CD8-positive, alpha-beta memory T cell (primary cell): ENCODE results near the gene SRRD. TPM values are rescaled to one million over a fixed set of nuclear protein-coding genes. Genes with fewer than 3 reads are reported as not detected.

Experiments
- CTCF ChIA-PET: fragments of 350-600 bp; sonication (Branson Sonifier 250); formaldehyde crosslinking; loops from one replicate; lab custom pipeline; 2021; ENCODE audit warnings: antibody characterized with exemption; lab: Charles Lee
- POLR2A ChIA-PET: fragments of 350-600 bp; sonication (Branson Sonifier 250); formaldehyde crosslinking; loops from one replicate; lab custom pipeline; 2021; ENCODE audit warnings: antibody characterized with exemption; lab: Charles Lee
- DNase-seq, 5 donors: peaks; one replicate each; pipeline versions ENCODE4 v3.0.0 to v3.0.0-alpha.2; 2020 to 2022; ENCODE audit warnings: mixed read lengths in 1 of 5
- H3K27ac ChIP-seq: one replicate; pipeline ENCODE4 v1.7.0; 2013; ENCODE audit warnings: low read depth, mild to moderate bottlenecking, low read length, moderate library complexity
- H3K27me3 ChIP-seq: 2 replicates; pipeline ENCODE4 v1.7.0; 2013; ENCODE audit warnings: low read length, mild to moderate bottlenecking; ENCODE audit not compliant: insufficient read depth, poor library complexity, severe bottlenecking
- H3K36me3 ChIP-seq: 2 replicates; pipeline ENCODE4 v1.7.0; 2013; ENCODE audit warnings: mild to moderate bottlenecking, low read length, moderate library complexity; ENCODE audit not compliant: insufficient read depth
- H3K4me1 ChIP-seq: 2 replicates; pipeline ENCODE4 v1.7.0; 2013; ENCODE audit warnings: mild to moderate bottlenecking, low read length, moderate library complexity; ENCODE audit not compliant: insufficient read depth
- H3K4me3 ChIP-seq: 2 replicates; pipeline ENCODE4 v1.7.0; 2013; ENCODE audit warnings: mild to moderate bottlenecking, low read length
- H3K9me3 ChIP-seq: 2 replicates; pipeline ENCODE4 v1.7.0; 2013; ENCODE audit warnings: mild to moderate bottlenecking, low read length
- H3K27ac Mint-ChIP-seq, 8 donors: one replicate each; pipeline ENCODE4 v1.8.0; 2020 to 2021; ENCODE audit warnings: mixed read lengths in 8 of 8, mild to moderate bottlenecking in 6 of 8, inconsistent platforms in 3 of 8, moderate library complexity in 3 of 8
- H3K27me3 Mint-ChIP-seq, 2 donors: one replicate each; pipeline ENCODE4 v1.8.0; 2020 to 2021; ENCODE audit warnings: mixed read lengths in 2 of 2, mild to moderate bottlenecking in 1 of 2, moderate library complexity in 1 of 2
- H3K36me3 Mint-ChIP-seq, 3 donors: one replicate each; pipeline ENCODE4 v1.8.0; 2020 to 2021; ENCODE audit warnings: mixed read lengths in 3 of 3, inconsistent platforms in 1 of 3, mild to moderate bottlenecking in 1 of 3
- H3K4me1 Mint-ChIP-seq, 3 donors: one replicate each; pipeline ENCODE4 v1.8.0; 2020 to 2021; ENCODE audit warnings: mixed read lengths in 3 of 3, inconsistent platforms in 1 of 3, mild to moderate bottlenecking in 1 of 3
- H3K4me3 Mint-ChIP-seq, 7 donors: one replicate each; pipeline ENCODE4 v1.8.0; 2020 to 2021; ENCODE audit warnings: mixed read lengths in 7 of 7, mild to moderate bottlenecking in 6 of 7, moderate library complexity in 4 of 7, inconsistent platforms in 2 of 7
- H3K9me3 Mint-ChIP-seq, 5 donors: one replicate each; pipeline ENCODE4 v1.8.0; 2020 to 2022; ENCODE audit warnings: mixed read lengths in 5 of 5, mild to moderate bottlenecking in 3 of 5, moderate library complexity in 2 of 5, inconsistent platforms in 1 of 5
- polyA plus RNA-seq: library from polyadenylated mRNA; unstranded; fragments of 300-500 nt; fragmentation: Illumina TruSeq; gene quantifications from one replicate; pipeline ENCODE4 v1.2.3, GENCODE V29; 2021
- total RNA-seq, 2 experiments: library from RNA; stranded (reverse); gene quantifications; one replicate each; pipeline ENCODE4 v1.2.3, GENCODE V29; 2021

The SRRD gene
- total and polyA plus RNA-seq, 3 experiments from 2014 or later = 28.5 to 33.3 (median 32.8) TPM

GRCh38 chr22:26442086-26442756 lies 41.5 kb upstream of the SRRD start:
- no peaks in the 10 kb centered on the region for H3K4me1 ChIP-seq
- no peak overlapping the region for H3K4me3 Mint-ChIP-seq
- peak overlapping the region in 3 of 8 donors; percentile 17 to 38 (median 29) for H3K27ac Mint-ChIP-seq
- no peaks in the 10 kb centered on the region for H3K27me3 ChIP-seq
- H3K36me3 Mint-ChIP-seq = peaks cover 0 to 34% (median 6%) of the 10 kb centered on the region in 3 donors
- H3K9me3 ChIP-seq = no peaks in the 10 kb centered on the region
- ChIA-PET POLR2A (no interaction called here), CTCF (no interaction called here)
- no peak for DNase-seq
- no peak overlapping the region for H3K4me3 ChIP-seq
- H3K4me1 Mint-ChIP-seq = peaks cover 2 to 9% (median 2%) of the 10 kb centered on the region in 3 donors
- H3K27ac ChIP-seq = no peak overlapping the region
- no peaks in the 10 kb centered on the region for H3K9me3 Mint-ChIP-seq
- no peaks in the 10 kb centered on the region for H3K36me3 ChIP-seq
- H3K27me3 Mint-ChIP-seq = no peaks in the 10 kb centered on the region

GRCh38 chr22:26443901-26444690 lies 39.6 kb upstream of the SRRD start:
- Mint-ChIP-seq H3K27me3 (no peaks in the 10 kb centered on the region), H3K9me3 (no peaks in the 10 kb centered on the region), H3K4me3 (no peak overlapping the region), H3K36me3 (peaks cover 0 to 29% (median 6%) of the 10 kb centered on the region in 3 donors), H3K4me1 (peaks cover 0 to 4% (median 0%) of the 10 kb centered on the region in 3 donors), H3K27ac (no peak overlapping the region)
- Histone ChIP-seq H3K9me3 (no peaks in the 10 kb centered on the region), H3K36me3 (no peaks in the 10 kb centered on the region), H3K4me1 (no peaks in the 10 kb centered on the region), H3K27ac (no peak overlapping the region), H3K4me3 (no peak overlapping the region), H3K27me3 (no peaks in the 10 kb centered on the region)
- DNase-seq = no peak
- CTCF ChIA-PET = no interaction called here
- POLR2A ChIA-PET = no interaction called here

- Histone ChIP-seq H3K27me3 (no peaks in the 10 kb centered on the region), H3K36me3 (no peaks in the 10 kb centered on the region), H3K9me3 (no peaks in the 10 kb centered on the region), H3K27ac (no peak overlapping the region), H3K4me1 (no peaks in the 10 kb centered on the region), H3K4me3 (no peak overlapping the region)
- CTCF ChIA-PET = no interaction called here
- Mint-ChIP-seq H3K4me3 (no peak overlapping the region), H3K27me3 (no peaks in the 10 kb centered on the region), H3K9me3 (no peaks in the 10 kb centered on the region), H3K4me1 (peaks cover 0 to 4% (median 0%) of the 10 kb centered on the region in 3 donors), H3K36me3 (peaks cover 0 to 30% (median 6%) of the 10 kb centered on the region in 3 donors), H3K27ac (peak overlapping the region in 1 of 8 donors; percentile 32)
- POLR2A ChIA-PET = no interaction called here
- DNase-seq = no peak
Observed at GRCh38 chr22:26444777-26445176, 38.9 kb upstream of the SRRD start.

- DNase-seq = no peak
- no peak overlapping the region for H3K4me3 ChIP-seq
- no peak overlapping the region for H3K4me3 Mint-ChIP-seq
- peak overlapping the region in 2 of 8 donors; percentile 59 to 95 for H3K27ac Mint-ChIP-seq
- ChIA-PET CTCF (interaction anchor here (1.7 kb wide), 1 partner anchor 16 kb away, joined by 3 read pairs; no protein-coding TSS in a partner anchor), POLR2A (no interaction called here)
- H3K36me3 Mint-ChIP-seq = peaks cover 0 to 39% (median 6%) of the 10 kb centered on the region in 3 donors
- H3K9me3 ChIP-seq = no peaks in the 10 kb centered on the region
- no peaks in the 10 kb centered on the region for H3K36me3 ChIP-seq
- H3K27me3 Mint-ChIP-seq = no peaks in the 10 kb centered on the region
- H3K4me1 ChIP-seq = no peaks in the 10 kb centered on the region
- H3K9me3 Mint-ChIP-seq = no peaks in the 10 kb centered on the region
- H3K27me3 ChIP-seq = no peaks in the 10 kb centered on the region
- no peak overlapping the region for H3K27ac ChIP-seq
- H3K4me1 Mint-ChIP-seq = peaks cover 0 to 2% (median 0%) of the 10 kb centered on the region in 3 donors
Observed at GRCh38 chr22:26445577-26446275, 38.0 kb upstream of the SRRD start.

- no peaks in the 10 kb centered on the region for H3K27me3 Mint-ChIP-seq
- ChIA-PET CTCF (interaction anchor here (1.7 kb wide), 1 partner anchor 15 kb away, joined by 3 read pairs; no protein-coding TSS in a partner anchor), POLR2A (no interaction called here)
- H3K4me3 Mint-ChIP-seq = no peak overlapping the region
- peak overlapping the region in 3 of 8 donors; percentile 36 to 63 (median 38) for H3K27ac Mint-ChIP-seq
- Histone ChIP-seq H3K9me3 (no peaks in the 10 kb centered on the region), H3K4me1 (no peaks in the 10 kb centered on the region), H3K27ac (no peak overlapping the region), H3K36me3 (peaks cover 6% of the 10 kb centered on the region), H3K27me3 (no peaks in the 10 kb centered on the region), H3K4me3 (no peak overlapping the region)
- peaks cover 0 to 49% (median 10%) of the 10 kb centered on the region in 3 donors for H3K36me3 Mint-ChIP-seq
- H3K9me3 Mint-ChIP-seq = no peaks in the 10 kb centered on the region
- no peak for DNase-seq
- no peaks in the 10 kb centered on the region for H3K4me1 Mint-ChIP-seq
Observed at GRCh38 chr22:26446808-26447515, 36.7 kb upstream of the SRRD start.

GRCh38 chr22:26447584-26448329 lies 35.9 kb upstream of the SRRD start:
- Mint-ChIP-seq H3K9me3 (no peaks in the 10 kb centered on the region), H3K4me1 (no peaks in the 10 kb centered on the region)
- POLR2A ChIA-PET = no interaction called here

GRCh38 chr22:26448334-26448733 lies 35.3 kb upstream of the SRRD start:
- H3K4me1 ChIP-seq = no peaks in the 10 kb centered on the region
- Mint-ChIP-seq H3K9me3 (no peaks in the 10 kb centered on the region), H3K4me1 (no peaks in the 10 kb centered on the region), H3K27me3 (no peaks in the 10 kb centered on the region), H3K27ac (peak overlapping the region in 2 of 8 donors; percentile 23 to 44), H3K4me3 (no peak overlapping the region), H3K36me3 (peaks cover 0 to 51% (median 10%) of the 10 kb centered on the region in 3 donors)
- H3K27me3 ChIP-seq = no peaks in the 10 kb centered on the region
- CTCF ChIA-PET = no interaction called here
- H3K36me3 ChIP-seq = peaks cover 9% of the 10 kb centered on the region
- H3K9me3 ChIP-seq = no peaks in the 10 kb centered on the region
- POLR2A ChIA-PET = no interaction called here
- H3K4me3 ChIP-seq = no peak overlapping the region
- no peak for DNase-seq
- no peak overlapping the region for H3K27ac ChIP-seq

More at GRCh38 chr22:26447584-26448329, 35.9 kb upstream of the SRRD start:
- no peak for DNase-seq
- no peaks in the 10 kb centered on the region for H3K9me3 ChIP-seq
- no peak overlapping the region for H3K4me3 ChIP-seq
- no peak overlapping the region for H3K27ac ChIP-seq
- peaks cover 6% of the 10 kb centered on the region for H3K36me3 ChIP-seq
- Mint-ChIP-seq H3K27ac (peak overlapping the region in 4 of 8 donors; percentile 47 to 80 (median 70)), H3K27me3 (no peaks in the 10 kb centered on the region), H3K4me3 (no peak overlapping the region), H3K36me3 (peaks cover 0 to 51% (median 10%) of the 10 kb centered on the region in 3 donors)
- H3K4me1 ChIP-seq = no peaks in the 10 kb centered on the region
- CTCF ChIA-PET = interaction anchor here (1.7 kb wide), 1 partner anchor 14 kb away, joined by 3 read pairs; no protein-coding TSS in a partner anchor
- H3K27me3 ChIP-seq = no peaks in the 10 kb centered on the region
